ENCODE measurements around the gene CDKN2C.
"Not testable (repeated sequence)": the region's sequence is repeated elsewhere in the genome, so short reads cannot be mapped to it uniquely, and the experiment has no call there.

Gene CDKN2C

GRCh38 chr1:50969611-50970508 is at the start of gene CDKN2C:
Gene CDKN2C, plus strand, starts transcription at chr1:50970245. Its CDS starts 124 bp downstream, at chr1:50970369.
- DNase-seq, result peak; percentile 85

DNA sequence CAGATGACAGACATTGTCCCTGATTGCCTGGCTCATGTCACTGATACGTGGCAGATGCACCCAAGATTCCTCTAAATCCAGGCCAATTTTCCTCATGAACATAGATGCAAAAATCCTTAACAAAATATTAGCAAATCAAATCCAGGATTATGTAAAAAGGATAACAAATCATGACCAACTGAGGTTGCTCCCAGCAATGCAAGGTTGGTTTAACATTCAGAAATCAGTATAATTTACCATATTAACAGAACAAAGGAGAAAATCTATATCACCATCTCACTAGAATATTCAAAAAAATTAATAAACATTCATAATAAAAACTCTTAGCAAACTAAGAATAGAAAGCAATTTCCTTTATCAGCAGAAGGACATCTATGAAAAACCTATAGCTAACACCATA is 49.6 kb upstream of the CDKN2C start:
- DNase-seq, result no peak

- no peak for DNase-seq
These were observed 49.0 kb upstream of the CDKN2C start for GRCh38 chr1:50921029-50921428.

- no peak for DNase-seq
These were observed 46.5 kb upstream of the CDKN2C start for GRCh38 chr1:50923564-50923963.

GRCh38 chr1:50929376-50929958 is 40.6 kb upstream of the CDKN2C start:
- DNase-seq, result no peak

DNA sequence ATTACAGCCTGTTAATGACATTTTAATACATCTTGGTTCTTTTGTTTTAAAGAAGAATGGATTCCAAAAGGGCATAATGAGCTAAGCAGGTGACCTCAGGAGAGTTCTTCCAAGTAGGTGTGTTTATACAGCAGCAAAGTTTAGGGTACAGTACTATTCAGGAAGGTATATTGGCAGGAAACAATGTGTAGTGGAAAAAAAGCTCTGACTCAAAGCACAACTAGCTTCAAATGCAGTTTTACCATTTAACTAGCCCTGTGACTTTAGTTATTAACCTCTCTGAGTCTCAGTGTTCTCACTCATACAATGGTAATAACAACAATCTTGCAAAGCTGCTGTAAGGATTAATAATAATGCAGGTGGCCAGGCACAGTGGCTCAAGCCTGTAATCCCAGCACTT is 39.9 kb upstream of the CDKN2C start:
- no peak for DNase-seq

GRCh38 chr1:50930965-50931737 is 38.9 kb upstream of the CDKN2C start:
- DNase-seq, result no peak

GRCh38 chr1:50932043-50932442 is 38.0 kb upstream of the CDKN2C start:
- not testable (repeated sequence) for DNase-seq

DNA sequence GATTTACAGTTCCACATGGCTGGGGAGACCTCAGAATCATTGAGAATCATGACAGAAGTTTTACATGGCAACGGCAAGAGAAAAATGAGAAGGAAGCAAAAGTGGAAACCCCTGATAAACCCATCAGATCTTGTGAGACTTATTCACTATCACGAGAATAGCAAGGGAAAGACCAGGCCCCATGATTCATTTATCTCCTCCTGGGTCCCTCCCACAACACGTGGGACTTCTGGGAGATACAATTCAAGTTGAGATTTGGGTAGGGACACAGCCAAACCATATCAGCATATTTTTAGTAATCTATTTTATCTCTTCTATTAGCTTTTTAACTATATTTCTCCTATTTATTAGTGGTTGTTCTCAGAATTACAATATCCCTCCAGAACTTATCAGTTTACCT is 36.3 kb upstream of the CDKN2C start:
- DNase-seq, result not testable (repeated sequence)

GRCh38 chr1:50934838-50935237 is 35.2 kb upstream of the CDKN2C start:
- DNase-seq, result no peak

- DNase-seq, result not testable (repeated sequence)
These were observed 34.8 kb upstream of the CDKN2C start for GRCh38 chr1:50935276-50935675.

DNA sequence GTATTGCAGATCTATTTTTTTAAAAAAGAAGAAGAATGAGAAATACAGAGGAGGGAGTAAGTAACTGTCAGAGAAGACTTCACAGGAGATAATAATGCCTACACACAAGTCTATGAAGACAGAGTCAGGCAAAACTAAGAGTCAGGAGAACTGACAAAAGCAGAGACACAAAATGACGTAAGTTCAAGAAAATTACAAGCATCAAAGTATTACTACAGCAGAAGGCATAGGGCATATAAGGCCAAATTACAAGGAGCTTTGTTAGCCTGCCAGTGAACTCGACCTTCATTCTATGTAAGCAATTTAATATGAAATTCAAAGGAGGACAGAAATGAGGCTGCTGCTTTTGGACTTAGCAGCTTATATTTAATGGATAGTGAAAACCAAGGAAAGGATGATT is 33.7 kb upstream of the CDKN2C start:
- no peak for DNase-seq

GRCh38 chr1:50940291-50940690 is 29.8 kb upstream of the CDKN2C start:
- DNase-seq, result no peak

- no peak for DNase-seq
These were observed 27.7 kb upstream of the CDKN2C start for GRCh38 chr1:50942334-50942733.

- no peak for DNase-seq
These were observed 20.6 kb upstream of the CDKN2C start for GRCh38 chr1:50949286-50949982.

DNA sequence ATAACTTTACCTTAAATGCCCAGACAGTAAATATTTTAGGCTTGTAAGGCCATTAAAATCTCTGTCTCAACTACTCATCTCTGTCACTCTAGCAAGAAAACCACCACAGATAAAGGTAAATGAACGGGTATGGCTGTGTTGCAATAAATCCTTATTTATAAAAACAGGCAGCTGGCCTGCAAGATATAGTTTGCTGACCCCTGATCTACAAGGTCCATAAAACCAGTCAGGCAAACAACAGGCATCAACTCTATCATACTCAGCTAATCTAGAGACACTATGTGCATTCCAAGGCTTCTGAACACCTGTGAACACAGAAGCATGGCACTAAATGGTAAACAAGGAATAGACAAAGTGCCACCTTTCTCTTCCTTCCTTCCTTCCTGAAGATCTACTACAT is 19.6 kb upstream of the CDKN2C start:
- DNase-seq, result no peak

- not testable (repeated sequence) for DNase-seq
These were observed 17.5 kb upstream of the CDKN2C start for GRCh38 chr1:50952566-50952965.

GRCh38 chr1:50955116-50955515 is 14.9 kb upstream of the CDKN2C start:
- DNase-seq, result no peak

GRCh38 chr1:50959303-50959912 is 10.6 kb upstream of the CDKN2C start:
- peak; percentile 43 for DNase-seq

DNA sequence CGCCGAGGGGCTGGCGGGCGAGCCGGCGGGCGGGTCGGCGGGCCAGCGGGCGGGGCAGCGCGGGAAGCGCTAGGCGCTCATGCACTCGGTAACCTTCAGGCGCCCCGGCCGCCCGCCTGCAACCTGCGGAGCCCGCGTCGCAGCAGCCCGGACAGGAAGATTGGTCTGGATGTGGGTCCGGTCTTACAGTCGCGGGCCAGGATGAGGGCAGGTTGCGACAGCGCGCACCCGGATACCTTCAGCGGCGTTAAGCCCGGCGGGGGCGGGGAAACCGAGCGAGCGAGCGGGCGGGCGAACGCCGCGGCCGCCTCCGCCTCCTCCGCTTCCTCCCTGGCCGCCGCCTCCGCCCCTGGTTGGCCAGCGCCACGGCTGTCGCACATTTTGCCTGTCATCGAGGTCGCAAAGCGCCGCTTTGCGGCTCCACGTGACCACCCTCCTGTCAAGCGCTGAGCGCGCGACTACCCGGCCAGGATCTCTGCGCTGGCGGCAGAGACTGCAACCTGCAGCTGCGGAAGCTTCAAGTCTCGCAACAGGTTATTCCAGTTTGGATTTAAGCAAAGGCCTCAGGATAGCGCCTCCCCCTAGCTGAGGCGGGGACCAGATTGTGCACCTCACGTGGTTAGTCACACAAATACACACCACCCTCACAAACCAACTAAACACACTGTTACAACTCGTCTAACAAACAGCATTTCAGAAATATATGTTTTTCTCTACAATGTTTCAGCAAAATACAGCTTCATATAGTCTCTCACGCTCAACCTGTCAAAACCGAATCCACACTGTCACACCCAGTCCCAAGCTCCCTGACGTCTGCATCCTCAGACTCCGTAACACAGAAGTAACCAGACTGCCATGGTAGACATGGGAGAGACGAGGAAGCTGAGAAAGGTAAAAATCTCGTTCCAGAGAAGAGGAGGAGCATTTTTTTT is 9.9 kb upstream of the CDKN2C start, which contains the start of gene FAF1:
Gene FAF1, minus strand, starts transcription at position 355 of the 932 bp plus-strand sequence. CDS start 456 bp downstream, outside the sequence.
- DNase-seq, result peak; percentile 98

DNA sequence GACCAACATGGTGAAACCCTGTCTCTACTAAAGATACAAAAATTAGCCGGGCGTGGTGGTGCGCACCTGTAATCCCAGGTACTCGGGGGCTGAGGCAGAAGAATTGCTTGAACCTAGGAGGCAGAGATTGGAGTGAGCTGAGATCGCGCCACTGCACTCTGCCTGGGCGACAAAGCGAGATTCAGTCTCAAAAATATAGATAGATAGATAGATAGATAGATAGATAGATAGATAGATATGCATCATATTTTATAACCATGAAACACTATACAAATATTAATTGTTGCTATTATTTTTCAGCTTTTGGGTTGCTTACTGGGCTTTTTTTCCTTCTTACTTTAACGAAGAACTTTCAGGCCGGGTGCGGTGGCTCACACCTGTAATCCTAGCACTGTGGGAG is 5.2 kb upstream of the CDKN2C start:
- no peak for DNase-seq

All from femur (tissue), 1 donor.